Ishikawa (cell line): ENCODE measurements around the gene SLC4A2.

Source experiments
- FOXM1 ChIP-seq: IDR thresholded peaks from 2 replicates; pipeline ENCODE4 v1.6.1; 2012; ENCODE audit warnings: low read depth, borderline replicate concordance
- REST ChIP-seq: IDR thresholded peaks from 2 replicates; pipeline ENCODE4 v1.6.1; 2012; ENCODE audit warnings: low read depth, mild to moderate bottlenecking

- TF ChIP-seq REST = no peak
- TF ChIP-seq FOXM1 = no peak
These were observed 3.8 kb downstream of the SLC4A2 start for GRCh38 chr7:151063212-151063561.
